ENCODE data around the gene ERCC5.

ERCC5 gene

DNA sequence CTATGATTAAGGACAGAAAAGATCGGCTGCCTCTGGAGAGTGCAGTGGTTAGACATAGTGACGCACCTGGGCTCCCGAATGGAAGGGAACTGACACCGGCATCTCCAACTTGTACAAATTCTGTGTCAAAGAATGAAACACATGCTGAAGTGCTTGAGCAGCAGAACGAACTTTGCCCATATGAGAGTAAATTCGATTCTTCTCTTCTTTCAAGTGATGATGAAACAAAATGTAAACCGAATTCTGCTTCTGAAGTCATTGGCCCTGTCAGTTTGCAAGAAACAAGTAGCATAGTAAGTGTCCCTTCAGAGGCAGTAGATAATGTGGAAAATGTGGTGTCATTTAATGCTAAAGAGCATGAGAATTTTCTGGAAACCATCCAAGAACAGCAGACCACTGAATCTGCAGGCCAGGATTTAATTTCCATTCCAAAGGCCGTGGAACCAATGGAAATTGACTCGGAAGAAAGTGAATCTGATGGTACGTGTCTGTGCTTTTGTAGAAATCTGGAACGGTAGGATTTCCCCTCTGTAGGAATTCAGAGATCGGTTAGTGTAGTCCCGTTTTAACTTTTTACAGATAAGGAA lies 16.9 kb downstream of the ERCC5 start:
- Mint-ChIP-seq H3K9me3 (peaks cover 14% of the 10 kb centered on the region), H3K27ac (no peak overlapping the region), H3K27me3 (ENCODE audit: low read depth, poor library complexity) (no peaks in the 10 kb centered on the region), H3K4me3 (no peak overlapping the region), H3K4me1 (no peaks in the 10 kb centered on the region), H3K36me3 (ENCODE audit: low read depth) (peaks cover 84% of the 10 kb centered on the region)
- DNase-seq, result no peak
- TF ChIP-seq, protein P1, sequence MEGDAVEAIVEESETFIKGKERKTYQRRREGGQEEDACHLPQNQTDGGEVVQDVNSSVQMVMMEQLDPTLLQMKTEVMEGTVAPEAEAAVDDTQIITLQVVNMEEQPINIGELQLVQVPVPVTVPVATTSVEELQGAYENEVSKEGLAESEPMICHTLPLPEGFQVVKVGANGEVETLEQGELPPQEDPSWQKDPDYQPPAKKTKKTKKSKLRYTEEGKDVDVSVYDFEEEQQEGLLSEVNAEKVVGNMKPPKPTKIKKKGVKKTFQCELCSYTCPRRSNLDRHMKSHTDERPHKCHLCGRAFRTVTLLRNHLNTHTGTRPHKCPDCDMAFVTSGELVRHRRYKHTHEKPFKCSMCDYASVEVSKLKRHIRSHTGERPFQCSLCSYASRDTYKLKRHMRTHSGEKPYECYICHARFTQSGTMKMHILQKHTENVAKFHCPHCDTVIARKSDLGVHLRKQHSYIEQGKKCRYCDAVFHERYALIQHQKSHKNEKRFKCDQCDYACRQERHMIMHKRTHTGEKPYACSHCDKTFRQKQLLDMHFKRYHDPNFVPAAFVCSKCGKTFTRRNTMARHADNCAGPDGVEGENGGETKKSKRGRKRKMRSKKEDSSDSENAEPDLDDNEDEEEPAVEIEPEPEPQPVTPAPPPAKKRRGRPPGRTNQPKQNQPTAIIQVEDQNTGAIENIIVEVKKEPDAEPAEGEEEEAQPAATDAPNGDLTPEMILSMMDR (IDR thresholded peaks at IDR 0.05), result no peak

DNA sequence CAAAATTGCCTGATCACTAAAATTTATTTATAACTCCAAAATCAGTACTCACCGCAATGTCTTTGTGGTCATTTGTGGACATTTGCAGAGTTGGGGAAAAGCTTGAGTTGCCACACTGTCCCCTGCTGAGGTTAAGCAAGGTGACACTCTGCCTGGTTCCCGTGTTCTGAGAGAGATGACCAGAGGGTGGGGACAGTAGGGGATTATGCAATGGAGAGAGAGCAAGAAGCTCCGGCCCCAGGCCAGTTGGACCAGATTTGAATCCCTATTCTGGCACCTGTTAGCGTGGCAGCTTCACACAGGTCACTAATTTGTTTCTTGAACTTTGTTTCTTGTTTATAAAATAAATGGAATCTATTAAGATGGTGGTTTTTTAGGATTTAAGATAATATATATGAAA lies 17.8 kb downstream of the ERCC5 start:
- Mint-ChIP-seq H3K4me3 (no peak overlapping the region), H3K36me3 (ENCODE audit: low read depth) (peaks cover 79% of the 10 kb centered on the region), H3K9me3 (peaks cover 14% of the 10 kb centered on the region), H3K27ac (no peak overlapping the region), H3K4me1 (no peaks in the 10 kb centered on the region), H3K27me3 (ENCODE audit: low read depth, poor library complexity) (no peaks in the 10 kb centered on the region)
- TF ChIP-seq, protein P1 (IDR thresholded peaks at IDR 0.05), result no peak
- no peak for DNase-seq

DNA sequence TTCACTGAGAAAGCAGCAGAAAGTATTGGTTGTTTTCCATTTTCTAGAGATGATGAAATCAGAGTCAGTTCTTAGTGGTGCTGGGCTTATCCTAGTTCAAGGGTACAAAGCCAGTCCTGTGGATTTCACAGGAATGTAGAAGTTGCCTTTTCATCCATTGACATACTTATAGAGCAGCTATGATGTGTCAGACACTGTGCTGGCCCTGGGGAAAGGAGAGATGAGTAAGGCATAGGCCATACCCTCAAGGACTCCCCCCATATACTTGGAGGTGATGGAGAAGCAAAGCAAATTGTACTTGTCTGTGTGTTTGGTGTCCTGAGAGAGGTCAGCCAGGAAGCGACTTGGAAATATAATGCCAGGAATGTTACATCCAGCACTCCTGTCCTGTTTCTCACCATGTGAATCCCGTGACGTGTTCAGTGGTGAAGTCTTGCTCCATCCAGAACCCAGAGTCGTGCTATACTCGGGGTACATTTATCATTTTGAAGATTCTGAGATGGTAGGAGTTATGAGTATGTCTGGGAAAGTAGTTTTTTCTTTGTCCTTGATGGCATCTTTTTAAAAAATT lies 22.6 kb downstream of the ERCC5 start:
- DNase-seq, result no peak
- Mint-ChIP-seq H3K4me1 (peaks cover 6% of the 10 kb centered on the region), H3K27me3 (ENCODE audit: low read depth, poor library complexity) (no peaks in the 10 kb centered on the region), H3K4me3 (no peak overlapping the region), H3K27ac (no peak overlapping the region), H3K36me3 (ENCODE audit: low read depth) (peaks cover 51% of the 10 kb centered on the region), H3K9me3 (peaks cover 13% of the 10 kb centered on the region)
- TF ChIP-seq, protein P1 (IDR thresholded peaks at IDR 0.05), result no peak

DNA sequence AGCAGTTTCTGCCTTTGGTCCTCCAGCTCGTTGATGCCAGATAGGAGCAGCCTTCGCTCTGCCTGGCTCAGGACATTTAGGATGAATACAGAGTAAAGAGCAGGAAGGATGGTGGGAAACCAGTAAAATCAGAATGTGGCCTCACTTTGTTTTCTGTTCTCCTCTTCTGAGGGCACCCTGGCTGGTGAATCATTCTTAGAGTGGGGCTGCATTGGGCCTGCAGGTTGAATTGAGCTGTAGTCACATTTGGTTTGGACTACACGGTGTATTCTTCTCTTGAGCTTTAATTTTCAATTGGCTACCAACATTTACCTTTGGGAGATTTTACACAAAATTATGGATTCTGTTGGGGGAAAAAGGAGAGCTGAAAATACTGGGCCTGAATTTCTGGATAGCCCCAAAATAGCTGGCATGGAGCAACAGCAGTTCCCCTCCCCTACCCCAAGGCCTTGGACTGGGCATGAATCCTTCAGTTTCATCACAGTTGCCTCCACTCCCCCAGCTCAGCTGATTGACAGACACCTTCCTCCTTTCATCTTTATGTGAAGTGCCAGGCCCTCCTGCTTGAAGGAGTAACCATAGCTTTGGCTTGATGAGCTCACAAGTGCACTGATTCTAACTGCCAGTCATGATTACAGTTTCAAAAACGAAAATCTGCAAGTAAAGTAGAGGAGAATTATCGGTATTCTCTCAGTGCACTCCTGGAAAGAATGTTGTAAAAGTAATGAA lies 24.3 kb downstream of the ERCC5 start:
- Mint-ChIP-seq H3K36me3 (ENCODE audit: low read depth) (peaks cover 47% of the 10 kb centered on the region), H3K4me3 (no peak overlapping the region), H3K9me3 (no peaks in the 10 kb centered on the region), H3K27ac (no peak overlapping the region), H3K27me3 (ENCODE audit: low read depth, poor library complexity) (peaks cover 2% of the 10 kb centered on the region), H3K4me1 (peaks cover 6% of the 10 kb centered on the region)
- TF ChIP-seq, protein P1 (IDR thresholded peaks at IDR 0.05), result no peak
- no peak for DNase-seq

DNA sequence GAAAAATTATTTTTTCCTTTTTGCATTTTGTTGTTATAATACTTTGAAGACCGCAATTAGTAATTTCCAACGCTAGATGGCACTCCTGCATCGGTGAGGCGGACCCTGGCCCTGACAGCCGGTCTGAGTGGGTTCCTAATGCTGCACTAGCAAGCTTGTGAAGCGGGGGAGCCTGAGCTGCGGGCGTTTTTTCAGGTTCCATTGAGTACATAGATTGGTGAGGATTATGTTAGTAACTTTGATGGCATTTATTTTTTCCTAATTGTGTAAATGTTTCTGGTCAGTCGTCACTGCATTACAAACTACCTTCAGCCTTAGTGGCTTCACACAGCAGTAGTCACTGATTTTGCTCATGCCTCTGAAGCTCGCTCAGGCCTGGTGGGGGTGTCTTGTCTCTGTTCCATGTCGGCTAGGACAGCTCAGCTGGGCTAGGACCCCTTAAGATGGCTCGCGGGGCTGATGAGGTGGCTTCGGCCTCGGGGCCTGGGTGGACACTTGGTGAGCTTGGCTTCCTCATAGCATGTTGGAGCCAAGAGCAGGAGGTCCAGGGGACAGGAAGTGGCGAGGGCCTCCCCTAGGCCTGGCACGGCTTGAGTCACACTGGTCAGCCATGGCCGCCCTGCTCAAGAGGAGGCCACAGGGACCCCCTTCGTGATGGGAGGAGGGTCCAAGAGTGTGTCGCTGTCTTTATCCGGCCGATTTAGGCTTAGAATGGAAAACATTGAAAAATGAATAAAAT lies 25.0 kb downstream of the ERCC5 start:
- Mint-ChIP-seq H3K27ac (no peak overlapping the region), H3K27me3 (ENCODE audit: low read depth, poor library complexity) (peaks cover 2% of the 10 kb centered on the region), H3K4me3 (no peak overlapping the region), H3K36me3 (ENCODE audit: low read depth) (peaks cover 47% of the 10 kb centered on the region), H3K4me1 (peaks cover 6% of the 10 kb centered on the region), H3K9me3 (no peaks in the 10 kb centered on the region)
- TF ChIP-seq, protein P1 (IDR thresholded peaks at IDR 0.05), result peak; percentile 85
- peak; percentile 62 for DNase-seq
